Measurements from ENCODE around the gene CHIA. TPM values are rescaled to one million over a fixed set of nuclear protein-coding genes. Genes with fewer than 3 reads are reported as not detected.

CHIA gene
- total and polyA plus RNA-seq, 2 of the 4 experiments (the other 2 are of a cell fraction) = not detected

DNA sequence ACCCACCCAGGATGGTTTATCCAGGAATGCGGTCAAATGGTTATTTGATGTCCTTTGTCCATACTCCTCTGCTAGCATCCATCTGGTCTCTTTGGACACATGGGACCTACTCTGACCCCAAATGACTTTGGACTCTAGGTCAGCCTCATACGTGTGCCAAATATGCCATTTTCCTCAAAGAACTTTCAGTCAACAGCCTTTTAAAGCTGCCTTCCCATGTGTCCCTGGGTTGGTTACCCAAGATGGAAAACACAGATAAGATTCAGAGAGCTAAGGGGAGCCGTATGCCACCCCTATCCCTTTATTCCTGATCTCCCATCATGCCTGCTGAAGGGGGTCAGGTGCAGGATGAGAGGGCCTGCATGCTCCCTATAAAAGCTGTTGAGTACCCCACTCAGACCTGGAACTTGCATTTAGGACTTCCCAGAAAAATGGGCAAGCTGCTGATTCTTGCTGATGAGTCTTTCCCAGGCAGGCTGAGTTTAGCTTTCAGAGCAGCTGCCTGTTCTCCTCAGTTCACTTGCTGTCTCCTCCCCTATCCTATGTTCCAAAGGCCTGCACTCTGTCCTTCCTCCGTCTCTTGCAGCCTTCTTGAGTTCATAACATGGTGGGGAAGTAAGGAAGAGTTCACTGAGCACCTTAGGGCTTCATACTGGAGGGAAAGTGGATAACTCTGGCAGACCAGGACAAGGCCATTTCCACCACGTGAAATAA, 43.4 kb upstream of the CHIA start:
- no peak overlapping the region for H2BK5ac ChIP-seq (ENCODE audit: low read depth, low read length, poor library complexity, severe bottlenecking)
- no peak overlapping the region for H4K5ac ChIP-seq (ENCODE audit: low read depth, low read length)
- no peak overlapping the region for H3K9ac ChIP-seq (ENCODE audit: low read depth, low read length)
- in situ Hi-C loops (cut with MboI; ENCODE audit: low sequenced_read_pairs) (no loop called here), intact Hi-C loops (cut with micrococcal nuclease) (no loop called here), dilution Hi-C loops (cut with HindIII; ENCODE audit: low sequenced_read_pairs, unreplicated experiment) (no loop called here)
- POLR2A ChIA-PET (ENCODE audit: unreplicated experiment) = no interaction called here
- no peak overlapping the region for H4K8ac ChIP-seq (ENCODE audit: low read depth in 2 of 2, low read length in 2 of 2)
- H3K27ac ChIP-seq (ENCODE audit: insufficient read depth, low read length) = no peak overlapping the region
- no peaks in the 10 kb centered on the region for H4K20me1 ChIP-seq (ENCODE audit: insufficient read depth, low read length)
- CTCF ChIA-PET = no interaction called here
- no peak overlapping the region for H2BK15ac ChIP-seq (ENCODE audit: low read depth, low read length)
- H3K4me3 ChIP-seq (ENCODE audit: insufficient read depth, low read depth, low read length) = no peak overlapping the region
- no peak overlapping the region for H3K14ac ChIP-seq (replicated peaks; ENCODE audit: low read depth, low read length)
- no peak for DNase-seq
- no peak overlapping the region for H4K91ac ChIP-seq (ENCODE audit: insufficient read depth, low read depth, low read length)
- H3K9me1 ChIP-seq (ENCODE audit: insufficient read depth, low read length) = no peaks in the 10 kb centered on the region
- no peak overlapping the region for H3K18ac ChIP-seq (ENCODE audit: low read depth, low read length)
- H3K36me3 ChIP-seq (ENCODE audit: control insufficient read depth, insufficient read depth, low read length) = no peaks in the 10 kb centered on the region
- H3K4me2 ChIP-seq (ENCODE audit: low read depth, low read length) = no peak overlapping the region
- H2BK120ac ChIP-seq (ENCODE audit: low read depth, low read length) = no peak overlapping the region
- WGBS, 2 experiments (ENCODE audit: extremely low coverage in 2 of 2, insufficient read length in 1 of 2) = 40% methylated on average over 1 of the region's 5 CpGs; no CpG with 5 or more reads in 1 of the 2 experiments
- H3K79me1 ChIP-seq (ENCODE audit: low read depth in 1 of 2, low read length in 2 of 2) = no peaks in the 10 kb centered on the region
- ATAC-seq (ENCODE audit: low read depth) = no peak
- no TSS peak for BruUV-seq (replicated peaks)
- no peak overlapping the region for H2BK20ac ChIP-seq (ENCODE audit: low read depth, low read length)
- no peaks in the 10 kb centered on the region for H3K9me3 ChIP-seq (ENCODE audit: control insufficient read depth, insufficient read depth, low read length)
- H3K27me3 ChIP-seq (ENCODE audit: control insufficient read depth, insufficient read depth, low read length) = peaks cover 15% of the 10 kb centered on the region
- H3K56ac ChIP-seq (ENCODE audit: extremely low read depth, insufficient read depth, low read length) = no peak overlapping the region
- no peak overlapping the region for H2AFZ ChIP-seq (replicated peaks; ENCODE audit: low read length, poor library complexity)
- no peak overlapping the region for H3K4ac ChIP-seq (ENCODE audit: low read depth, low read length)
- TF ChIP-seq, protein P1, sequence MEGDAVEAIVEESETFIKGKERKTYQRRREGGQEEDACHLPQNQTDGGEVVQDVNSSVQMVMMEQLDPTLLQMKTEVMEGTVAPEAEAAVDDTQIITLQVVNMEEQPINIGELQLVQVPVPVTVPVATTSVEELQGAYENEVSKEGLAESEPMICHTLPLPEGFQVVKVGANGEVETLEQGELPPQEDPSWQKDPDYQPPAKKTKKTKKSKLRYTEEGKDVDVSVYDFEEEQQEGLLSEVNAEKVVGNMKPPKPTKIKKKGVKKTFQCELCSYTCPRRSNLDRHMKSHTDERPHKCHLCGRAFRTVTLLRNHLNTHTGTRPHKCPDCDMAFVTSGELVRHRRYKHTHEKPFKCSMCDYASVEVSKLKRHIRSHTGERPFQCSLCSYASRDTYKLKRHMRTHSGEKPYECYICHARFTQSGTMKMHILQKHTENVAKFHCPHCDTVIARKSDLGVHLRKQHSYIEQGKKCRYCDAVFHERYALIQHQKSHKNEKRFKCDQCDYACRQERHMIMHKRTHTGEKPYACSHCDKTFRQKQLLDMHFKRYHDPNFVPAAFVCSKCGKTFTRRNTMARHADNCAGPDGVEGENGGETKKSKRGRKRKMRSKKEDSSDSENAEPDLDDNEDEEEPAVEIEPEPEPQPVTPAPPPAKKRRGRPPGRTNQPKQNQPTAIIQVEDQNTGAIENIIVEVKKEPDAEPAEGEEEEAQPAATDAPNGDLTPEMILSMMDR (conservative IDR thresholded peaks at IDR 0.05; ENCODE audit: low read depth, low read length) = no peak
- TF ChIP-seq, protein P2, sequence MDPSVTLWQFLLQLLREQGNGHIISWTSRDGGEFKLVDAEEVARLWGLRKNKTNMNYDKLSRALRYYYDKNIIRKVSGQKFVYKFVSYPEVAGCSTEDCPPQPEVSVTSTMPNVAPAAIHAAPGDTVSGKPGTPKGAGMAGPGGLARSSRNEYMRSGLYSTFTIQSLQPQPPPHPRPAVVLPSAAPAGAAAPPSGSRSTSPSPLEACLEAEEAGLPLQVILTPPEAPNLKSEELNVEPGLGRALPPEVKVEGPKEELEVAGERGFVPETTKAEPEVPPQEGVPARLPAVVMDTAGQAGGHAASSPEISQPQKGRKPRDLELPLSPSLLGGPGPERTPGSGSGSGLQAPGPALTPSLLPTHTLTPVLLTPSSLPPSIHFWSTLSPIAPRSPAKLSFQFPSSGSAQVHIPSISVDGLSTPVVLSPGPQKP (IDR thresholded peaks at IDR 0.05; ENCODE audit: borderline replicate concordance, low read depth, low read length) = no peak
- no peak overlapping the region for H3K23ac ChIP-seq (ENCODE audit: low read depth, low read length)
- no peak overlapping the region for H2AK5ac ChIP-seq (ENCODE audit: low read depth, low read length)
- no peak overlapping the region for H2AK9ac ChIP-seq (replicated peaks; ENCODE audit: low read depth, low read length, poor library complexity)
- no peaks in the 10 kb centered on the region for H3K4me1 ChIP-seq (ENCODE audit: control insufficient read depth, insufficient read depth, low read length)
